HG03139 (cell line): ENCODE measurements around the gene BCL2L14.

Source experiments
- ATAC-seq: cut with Tn5 transposase; IDR thresholded peaks from one replicate; pipeline ENCODE4 v1.9.1; 2021; ENCODE audit not compliant: unreplicated experiment

The BCL2L14 gene

DNA sequence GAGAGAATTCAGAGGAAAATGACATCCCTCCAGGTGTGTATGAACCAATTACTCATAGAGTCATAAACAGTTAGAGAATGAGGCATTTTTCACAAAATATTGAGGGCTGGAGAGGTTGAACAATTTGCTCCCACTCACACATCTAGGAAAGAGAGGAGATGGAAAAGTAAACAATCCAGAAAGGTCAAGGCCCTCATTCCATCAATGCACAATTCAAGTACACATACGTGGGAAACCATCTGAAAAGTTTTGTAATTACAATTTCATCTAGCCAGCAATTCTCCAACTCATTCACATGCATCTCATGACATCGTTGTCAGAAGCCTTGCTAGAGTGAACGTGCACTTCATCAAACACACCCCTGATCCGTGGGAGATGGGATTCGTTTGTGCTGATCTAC, 15.7 kb upstream of the BCL2L14 start:
- ATAC-seq, result no peak

DNA sequence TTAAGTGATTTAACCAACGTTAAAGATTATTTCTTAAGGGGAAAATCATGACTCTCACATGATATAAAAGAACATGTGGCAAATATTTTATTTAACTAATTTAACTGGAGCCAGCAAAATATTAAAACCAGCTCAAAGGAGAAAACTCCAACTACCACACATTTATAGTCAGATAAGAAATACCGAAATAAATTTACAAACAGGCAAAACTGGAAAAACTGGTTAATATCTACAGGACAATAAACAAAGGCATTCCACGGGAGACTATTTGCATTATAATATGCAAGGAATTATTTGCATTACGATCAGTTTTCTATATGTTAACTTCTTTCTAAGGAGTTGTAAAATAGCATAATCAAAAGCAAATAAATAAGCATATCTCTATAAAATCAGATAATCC, 13.8 kb upstream of the BCL2L14 start:
- no peak for ATAC-seq

GRCh38 chr12:12064596-12064995, 6.1 kb upstream of the BCL2L14 start:
- ATAC-seq, result no peak

DNA sequence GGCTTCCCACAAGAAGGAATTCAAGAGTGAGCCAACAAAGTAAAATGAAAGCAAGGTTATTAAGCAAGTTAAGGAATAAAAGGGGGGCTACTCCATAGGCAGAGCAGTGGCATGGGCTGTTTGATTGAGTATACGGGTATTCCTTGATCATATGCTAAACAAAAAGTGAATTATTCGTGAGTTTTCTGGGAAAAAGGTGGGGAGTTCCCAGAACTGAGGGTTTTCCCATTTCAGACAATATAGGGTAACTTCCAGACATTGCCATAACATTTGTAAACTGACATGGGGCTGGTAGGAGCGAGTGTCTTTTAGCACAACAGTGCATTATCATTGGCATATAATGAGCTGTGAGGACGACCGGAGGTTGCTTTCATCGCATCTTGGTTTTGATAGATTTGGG, 2.0 kb upstream of the BCL2L14 start:
- ATAC-seq, result no peak

DNA sequence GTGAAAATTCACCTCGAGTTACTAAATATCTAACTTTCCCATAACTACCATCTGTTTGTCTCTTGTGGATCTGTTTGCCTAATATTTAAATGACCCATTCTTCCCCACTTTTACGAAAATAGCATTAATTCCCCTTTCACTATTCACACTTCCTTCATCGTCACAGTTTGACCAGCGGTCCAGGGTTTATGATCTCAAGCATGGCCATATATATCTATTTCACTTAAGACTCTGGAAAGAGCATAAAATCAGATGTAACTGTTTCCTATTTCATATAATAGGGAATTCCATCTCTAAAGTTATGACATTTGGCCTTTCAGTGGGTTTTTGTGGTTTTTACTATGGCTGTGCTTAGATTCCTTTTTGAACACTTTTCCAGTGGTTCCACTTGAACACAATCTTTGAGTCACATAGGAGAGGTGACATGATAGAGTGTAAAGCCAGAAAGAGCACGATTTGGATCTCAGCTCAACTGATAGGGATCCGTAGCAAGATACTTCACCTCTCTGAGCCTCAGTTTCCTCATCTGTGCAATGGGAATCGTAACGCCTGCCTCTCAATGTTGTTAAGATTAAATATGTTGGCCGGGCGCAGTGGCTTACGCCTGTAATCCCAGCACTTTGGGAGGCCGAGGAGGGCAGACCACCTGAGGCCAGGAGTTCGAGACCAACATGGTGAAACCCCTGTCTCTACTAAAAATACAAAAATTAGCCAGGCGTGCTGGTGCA, 754 bp upstream of the BCL2L14 start:
- no peak for ATAC-seq

- no peak for ATAC-seq
Observed at GRCh38 chr12:12072064-12072760, 1.5 kb downstream of the BCL2L14 start.

- no peak for ATAC-seq
Observed at GRCh38 chr12:12079291-12079690, 8.6 kb downstream of the BCL2L14 start.

DNA sequence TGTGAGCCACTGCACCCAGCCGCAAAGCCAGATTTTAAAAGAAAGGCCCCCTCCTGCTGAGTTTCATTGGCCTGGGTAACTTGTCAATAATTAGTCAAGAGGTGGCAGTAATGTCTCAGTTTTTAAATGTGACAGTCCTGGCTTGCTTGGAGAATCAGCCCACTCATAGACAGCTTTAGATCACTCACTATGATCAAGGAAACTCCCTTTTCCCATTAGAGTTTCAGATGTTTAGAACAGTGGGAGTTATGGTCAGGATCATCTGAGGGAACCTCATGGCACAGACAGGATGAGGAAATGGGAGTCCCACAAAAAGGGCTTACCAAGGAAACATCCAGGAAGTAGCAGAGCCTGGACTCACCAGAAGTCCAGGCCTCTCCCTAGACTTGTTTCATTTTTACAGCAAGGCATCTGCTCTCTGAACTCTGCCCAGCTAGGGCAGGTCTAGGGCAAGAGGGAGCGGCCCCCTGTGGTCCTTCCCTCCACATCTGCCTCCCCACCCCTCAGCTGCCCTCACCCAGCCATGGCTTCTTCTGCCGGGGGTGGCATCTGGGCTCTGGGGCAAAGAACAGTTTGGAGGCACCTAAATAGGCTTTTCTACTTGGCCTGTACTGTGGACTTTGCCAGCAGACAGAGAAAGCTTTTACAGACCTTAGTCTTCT, 11.2 kb downstream of the BCL2L14 start:
- ATAC-seq, result peak; percentile 75

DNA sequence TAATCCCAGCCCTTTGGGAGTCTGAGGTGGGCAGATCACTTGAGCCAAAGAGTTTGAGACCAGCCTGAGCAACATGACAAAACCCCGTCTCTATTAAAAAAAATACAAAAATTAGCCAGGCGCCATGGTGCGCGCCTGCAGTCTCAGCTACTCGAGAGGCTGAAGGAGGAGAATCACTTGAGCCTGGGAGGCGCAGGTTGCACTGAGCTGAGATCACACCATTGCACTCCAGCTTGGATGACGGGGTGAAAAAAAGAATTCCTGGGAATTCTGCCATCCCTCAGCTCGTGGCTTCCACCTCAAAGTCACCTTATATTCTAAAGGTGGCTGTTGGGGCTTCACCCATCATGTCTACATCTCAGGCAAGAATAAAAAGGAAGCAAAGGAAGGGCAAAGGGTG, 12.9 kb downstream of the BCL2L14 start:
- ATAC-seq, result no peak

DNA sequence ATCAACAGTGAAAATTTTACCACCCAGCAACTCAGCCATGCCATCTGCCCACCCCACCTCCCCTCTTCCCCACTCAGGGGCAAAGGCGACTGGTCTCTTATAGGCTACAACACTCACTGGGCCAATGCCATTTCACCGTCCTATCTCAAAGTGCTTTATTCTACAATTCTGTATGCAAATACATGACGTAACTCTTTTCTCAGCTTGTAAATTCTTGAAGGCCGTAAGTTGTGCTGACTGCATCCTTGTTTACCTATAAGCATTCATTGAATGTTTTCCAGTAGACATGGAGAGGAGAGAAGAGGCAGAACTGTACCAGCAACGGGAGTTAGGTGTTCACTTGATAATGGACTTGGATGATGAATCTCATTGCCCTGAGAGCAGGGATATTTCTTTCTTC, 15.6 kb downstream of the BCL2L14 start:
- no peak for ATAC-seq

- ATAC-seq, result no peak
Observed at GRCh38 chr12:12086973-12087692, 16.4 kb downstream of the BCL2L14 start.

DNA sequence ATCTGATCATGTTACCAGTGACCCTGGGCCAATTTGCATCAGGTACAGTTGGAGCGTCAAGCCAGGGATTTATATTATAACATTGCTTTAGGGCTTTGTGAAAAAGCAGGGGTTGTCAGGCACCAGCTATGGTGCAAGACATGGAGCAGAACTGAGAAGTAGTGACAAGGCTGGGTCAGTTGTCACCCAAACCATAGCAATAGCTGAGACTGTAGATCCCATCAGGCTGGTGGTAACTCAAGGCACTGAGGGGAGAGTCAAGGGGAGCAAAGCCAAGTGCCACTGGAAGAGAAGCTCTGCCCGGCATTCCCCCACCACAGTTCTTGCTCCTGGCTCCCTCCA, 16.9 kb downstream of the BCL2L14 start:
- no peak for ATAC-seq

DNA sequence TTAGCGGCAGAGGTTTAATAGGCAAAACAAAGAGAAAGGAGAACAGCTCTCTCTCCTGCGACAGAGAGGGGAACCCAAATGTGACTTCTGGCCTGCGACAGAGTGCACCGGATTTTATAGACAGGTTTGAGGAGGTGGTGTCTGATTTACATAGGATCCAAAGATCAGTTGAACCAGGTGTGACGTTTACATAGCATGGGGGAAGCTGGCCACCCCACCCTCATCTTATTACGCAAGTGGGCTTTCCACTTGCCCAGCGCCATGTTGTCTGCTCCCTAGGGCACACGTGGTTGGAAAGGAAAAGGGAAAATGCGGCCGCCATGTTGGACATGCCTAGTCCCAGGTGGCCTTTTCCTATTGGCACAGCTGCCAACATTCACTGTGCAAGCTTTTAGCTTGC, 17.4 kb downstream of the BCL2L14 start:
- ATAC-seq, result no peak

GRCh38 chr12:12088761-12089160, 18.0 kb downstream of the BCL2L14 start:
- ATAC-seq, result no peak

GRCh38 chr12:12091071-12091470, 20.3 kb downstream of the BCL2L14 start:
- ATAC-seq, result no peak

DNA sequence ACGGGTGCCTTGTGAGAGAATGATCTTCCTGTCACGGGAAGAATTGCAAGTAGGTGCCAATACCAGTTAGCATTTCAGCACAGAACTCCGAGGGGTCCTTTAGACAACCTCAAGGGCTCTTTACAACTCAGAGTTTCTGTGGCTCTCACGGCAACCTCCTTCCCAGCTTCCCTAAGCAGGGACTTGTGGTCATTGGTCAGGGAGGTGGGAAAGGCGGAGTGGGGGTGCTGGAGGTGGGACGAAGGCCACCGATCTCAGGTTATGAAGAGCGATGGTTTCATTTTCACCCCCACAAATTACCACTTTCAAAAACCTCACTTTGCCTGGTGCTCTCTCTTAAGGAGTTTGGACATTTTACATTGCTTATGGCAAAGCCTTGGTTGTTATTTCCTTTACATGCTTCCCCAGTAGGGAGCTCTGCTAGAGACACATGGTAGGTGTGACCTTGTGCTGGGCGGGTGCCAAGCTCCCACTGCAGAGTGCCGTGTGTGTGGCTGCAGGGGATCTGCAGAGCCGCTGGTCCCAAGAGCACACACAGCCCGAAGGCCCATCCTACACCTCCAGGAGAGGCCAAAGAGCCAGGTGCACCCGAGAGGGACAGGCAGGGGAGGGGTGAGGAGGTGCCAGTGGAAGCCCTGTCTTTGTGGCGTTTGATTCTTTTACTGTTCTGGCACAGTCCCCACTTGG, 21.4 kb downstream of the BCL2L14 start:
- no peak for ATAC-seq

GRCh38 chr12:12094481-12094880, 23.7 kb downstream of the BCL2L14 start:
- no peak for ATAC-seq

- ATAC-seq, result no peak
Observed at GRCh38 chr12:12095021-12095420, 24.3 kb downstream of the BCL2L14 start.

- ATAC-seq, result no peak
Observed at GRCh38 chr12:12097891-12098690, 27.4 kb downstream of the BCL2L14 start.

DNA sequence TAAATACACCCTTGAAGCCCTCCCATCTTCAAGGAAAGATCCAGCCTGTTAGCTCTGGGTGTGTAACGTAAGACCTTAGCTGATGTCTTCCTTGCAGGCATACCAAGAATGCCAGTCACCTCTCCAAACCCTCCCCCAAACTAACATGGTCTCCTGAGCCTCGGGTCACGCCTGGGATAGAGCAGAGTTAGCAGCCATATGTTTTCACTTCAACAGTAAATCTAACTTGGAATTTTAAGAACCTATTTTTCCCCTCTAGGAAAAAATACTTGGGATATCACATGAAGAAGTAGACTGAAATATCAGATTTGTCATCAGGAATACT, 27.9 kb downstream of the BCL2L14 start:
- ATAC-seq, result no peak
